WTC11 (cell line): ENCODE measurements around the gene GRM1.

Source experiments
- CTCF ChIP-seq: fragments of 200-600 bp; IDR thresholded peaks from 2 replicates; pipeline ENCODE4 v1.8.0; 2022; ENCODE audit warnings: antibody characterized with exemption
- USF2 ChIP-seq: sonication (generic); formaldehyde crosslinking; IDR thresholded peaks from 2 replicates; pipeline ENCODE4 v1.8.1; 2023; ENCODE audit warnings: mild to moderate bottlenecking, missing genetic modification reagents, moderate library complexity

GRCh38 chr6:146097586-146097985, 68.7 kb downstream of the GRM1 start:
- TF ChIP-seq CTCF (no peak), USF2 (CRISPR knock-in tag) (no peak)
